Measurements from ENCODE around the gene HAUS7. TPM values are rescaled to one million over a fixed set of nuclear protein-coding genes. Genes with fewer than 3 reads are reported as not detected.

Gene HAUS7
- total and polyA plus RNA-seq, 2 of the 8 experiments (the other 6 are each of a cell fraction or from before 2014, with no cell fraction given), result 45.4 to 54.0 TPM

GRCh38 chrX:153477901-153478300 is 7.5 kb upstream of the HAUS7 start:
- Histone ChIP-seq H3K4me2 (ENCODE audit: insufficient read depth in 1 of 2, low read depth in 2 of 2, low read length in 2 of 2) (no peak overlapping the region), H2BK15ac (ENCODE audit: low read length) (no peak overlapping the region), H4K91ac (replicated peaks; ENCODE audit: insufficient read length, low read length) (no peak overlapping the region), H3K23me2 (ENCODE audit: low read depth, low read length) (no peaks in the 10 kb centered on the region), H2BK120ac (replicated peaks; ENCODE audit: low read depth, low read length) (no peak overlapping the region), H3K4me3 (ENCODE audit: extremely low read depth in 1 of 4, insufficient read depth in 2 of 4, low read depth in 3 of 4, low read length in 4 of 4) (no peak overlapping the region), H3K56ac (replicated peaks; ENCODE audit: insufficient read length, low read depth, low read length) (no peak overlapping the region), H2BK12ac (ENCODE audit: low read depth, low read length) (no peak overlapping the region), H4K8ac (ENCODE audit: extremely low read depth, insufficient read depth, low read length) (no peak overlapping the region), H2AK5ac (ENCODE audit: low read depth, low read length) (no peak overlapping the region), H4K20me1 (replicated peaks in 1 of 2; ENCODE audit: control insufficient read depth in 1 of 2, insufficient read depth in 2 of 2, low read length in 2 of 2) (peaks cover 0 to 1% of the 10 kb centered on the region in 2 experiments), H3K27ac (ENCODE audit: low read depth, low read length) (no peak overlapping the region), H2BK20ac (ENCODE audit: low read length) (no peak overlapping the region), H3K4me1 (replicated peaks in 1 of 4; ENCODE audit: control insufficient read depth in 3 of 4, insufficient read depth in 4 of 4, low read length in 3 of 4) (peaks cover 0 to 17% (median 5%) of the 10 kb centered on the region in 4 experiments; a peak in 3 of 7 replicates), H3K9ac (replicated peaks in 1 of 4; ENCODE audit: extremely low read depth in 1 of 4, low read depth in 3 of 4, low read length in 3 of 4) (no peak overlapping the region), H3K27me3 (replicated peaks in 1 of 4; ENCODE audit: control insufficient read depth in 3 of 4, extremely low read depth in 1 of 4, insufficient read depth in 3 of 4, low read length in 3 of 4) (peaks cover 5 to 24% (median 18%) of the 10 kb centered on the region in 4 experiments; a peak in 6 of 7 replicates), H3K14ac (ENCODE audit: insufficient read length) (no peak overlapping the region), H4K5ac (ENCODE audit: insufficient read length, low read depth, low read length) (no peak overlapping the region), H3K4ac (replicated peaks; ENCODE audit: insufficient read length, low read depth, low read length) (no peak overlapping the region), H2AFZ (ENCODE audit: low read length) (no peak overlapping the region), H3K36me3 (ENCODE audit: control insufficient read depth in 2 of 4, insufficient read depth in 4 of 4, low read length in 3 of 4) (no peaks in the 10 kb centered on the region), H3K79me1 (ENCODE audit: low read depth, low read length) (no peaks in the 10 kb centered on the region), H3K23ac (ENCODE audit: insufficient read length) (no peak overlapping the region), H3K79me2 (ENCODE audit: control insufficient read depth in 1 of 2, insufficient read depth in 2 of 2, low read length in 2 of 2) (no peaks in the 10 kb centered on the region), H3K9me3 (ENCODE audit: insufficient read depth in 2 of 2, low read depth in 1 of 2, low read length in 1 of 2) (no peaks in the 10 kb centered on the region), H3K18ac (ENCODE audit: extremely low read depth, low read length) (no peak overlapping the region; the same call in 1 of the 2 replicates), H2BK5ac (ENCODE audit: low read depth, low read length) (no peak overlapping the region)
- DNase-seq (ENCODE audit: low read depth in 1 of 2, low spot score in 2 of 2), result no peak
- WGBS, 2 experiments (ENCODE audit: extremely low coverage in 1 of 2, insufficient coverage in 1 of 2, insufficient read length in 1 of 2, insufficient replicate concordance in 2 of 2, low coverage in 1 of 2, low lambda C conversion rate in 2 of 2, missing lambda C conversion rate in 1 of 2), result 77% methylated on average over 6 of the region's 9 CpGs; no CpG with 5 or more reads in 1 of the 2 experiments
- CTCF ChIA-PET (ENCODE audit: partially characterized antibody), result interaction anchor here (1.5 to 1.9 kb wide), 4 partner anchors 10 to 191 kb away, joined by 3 to 11 read pairs (median 6); partner anchors contain the start of gene BGN
- no peak for FAIRE-seq
- TF ChIP-seq EZH2 (IDR thresholded peaks at IDR 0.05; ENCODE audit: low read depth, low read length, severe bottlenecking) (no peak), SIN3A (conservative IDR thresholded peaks at IDR 0.05 in 1 of 2, IDR thresholded peaks at IDR 0.05 in 1 of 2; ENCODE audit: low read depth in 1 of 2, low read length in 2 of 2) (no peak), CBX8 (IDR thresholded peaks at IDR 0.05; ENCODE audit: borderline replicate concordance, low read depth, low read length) (no peak), KDM5A (IDR thresholded peaks at IDR 0.05; ENCODE audit: low read length) (no peak), FOSL1 (IDR thresholded peaks at IDR 0.05; ENCODE audit: insufficient read depth, low read depth, low read length) (no peak), HDAC2 (IDR thresholded peaks at IDR 0.05; ENCODE audit: borderline replicate concordance in 1 of 2, low read depth in 2 of 2, low read length in 2 of 2) (no peak), YY1 (IDR thresholded peaks at IDR 0.05; ENCODE audit: low read depth, low read length) (no peak), TEAD4 (IDR thresholded peaks at IDR 0.05; ENCODE audit: low read depth, low read length) (no peak), CREB1 (IDR thresholded peaks at IDR 0.05) (no peak), JUND (IDR thresholded peaks at IDR 0.05; ENCODE audit: low read length) (no peak), ZNF274 (IDR thresholded peaks at IDR 0.05; ENCODE audit: borderline replicate concordance, extremely low read depth, low read length) (no peak), SIRT6 (IDR thresholded peaks at IDR 0.05; ENCODE audit: low read length) (no peak), TAF7 (optimal IDR thresholded peaks at IDR 0.05; ENCODE audit: borderline replicate concordance, low read depth, low read length) (no peak), POLR2AphosphoS5 (IDR thresholded peaks at IDR 0.05; ENCODE audit: low read depth, low read length) (no peak)
- POLR2A ChIA-PET (ENCODE audit: partially characterized antibody), result no interaction called here
